Measurements from ENCODE around the gene CNIH3.

The CNIH3 gene

GRCh38 chr1:224760163-224760562 is 144.0 kb downstream of the CNIH3 start:
- no peak for DNase-seq (ENCODE audit: low read depth, low spot score)
- H3K9ac ChIP-seq (ENCODE audit: insufficient read length): no peak overlapping the region
- no peak overlapping the region for H3K4me3 ChIP-seq
- no peaks in the 10 kb centered on the region for H3K36me3 ChIP-seq (ENCODE audit: insufficient read depth, low read length)
- TF ChIP-seq EZH2 (IDR thresholded peaks at IDR 0.05) (no peak), FOXP2 (optimal IDR thresholded peaks at IDR 0.05; ENCODE audit: control extremely low read depth, extremely low read length, insufficient read depth) (no peak), POLR2AphosphoS5 (IDR thresholded peaks at IDR 0.05; ENCODE audit: borderline replicate concordance, low read depth, low read length) (no peak)
- no peaks in the 10 kb centered on the region for H3K9me3 ChIP-seq (ENCODE audit: low read depth, low read length)
- no peak overlapping the region for H3K27ac ChIP-seq

DNA sequence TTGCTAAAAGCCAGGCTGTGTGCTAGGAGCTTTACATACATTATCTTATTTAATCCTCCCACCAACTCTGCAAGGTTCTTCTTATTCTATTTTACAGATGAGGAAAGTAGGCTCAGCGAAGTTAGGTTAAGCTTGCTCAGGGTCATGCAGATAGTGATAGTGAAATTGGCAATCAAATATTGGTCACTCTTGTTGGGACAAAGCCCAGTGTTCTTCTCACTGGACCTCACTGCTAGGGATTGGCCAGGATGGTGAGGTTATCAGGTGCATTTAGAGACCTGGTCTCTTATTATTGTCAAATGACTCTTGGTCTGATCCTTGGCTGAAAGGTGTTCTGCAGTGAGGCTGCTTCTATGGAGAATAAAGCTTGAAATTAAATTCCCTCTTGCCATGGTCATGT is 145.1 kb downstream of the CNIH3 start:
- no peak for DNase-seq (ENCODE audit: low read depth, low spot score)
- no peaks in the 10 kb centered on the region for H3K36me3 ChIP-seq (ENCODE audit: insufficient read depth, low read length)
- TF ChIP-seq POLR2AphosphoS5 (IDR thresholded peaks at IDR 0.05; ENCODE audit: borderline replicate concordance, low read depth, low read length) (no peak), FOXP2 (optimal IDR thresholded peaks at IDR 0.05; ENCODE audit: control extremely low read depth, extremely low read length, insufficient read depth) (no peak), EZH2 (IDR thresholded peaks at IDR 0.05) (no peak)

DNA sequence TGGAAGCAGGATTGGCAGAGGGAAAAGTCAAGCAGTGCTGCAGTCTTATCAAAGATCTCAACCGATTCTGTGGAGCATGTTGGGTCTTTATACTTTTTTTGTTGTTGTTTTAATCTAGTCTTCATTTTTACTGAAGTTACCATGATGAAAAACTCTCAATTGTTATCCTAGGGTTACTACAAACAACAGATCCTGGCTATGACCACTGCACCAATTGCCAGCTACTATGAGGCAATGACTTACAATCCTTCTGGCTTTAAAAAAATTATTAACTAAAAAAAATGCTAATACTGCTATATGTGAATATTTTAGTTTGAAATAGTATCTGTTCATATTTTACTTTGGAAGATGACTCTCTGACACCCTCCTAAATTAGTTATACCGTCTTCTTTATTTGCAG is 145.9 kb downstream of the CNIH3 start:
- Histone ChIP-seq H3K36me3 (ENCODE audit: insufficient read depth, low read length) (no peaks in the 10 kb centered on the region), H3K9me3 (ENCODE audit: low read depth, low read length) (no peaks in the 10 kb centered on the region), H3K4me3 (no peak overlapping the region), H3K9ac (ENCODE audit: insufficient read length) (no peak overlapping the region), H3K27ac (no peak overlapping the region)
- TF ChIP-seq EZH2 (IDR thresholded peaks at IDR 0.05): no peak
- TF ChIP-seq POLR2AphosphoS5 (IDR thresholded peaks at IDR 0.05; ENCODE audit: borderline replicate concordance, low read depth, low read length): no peak
- TF ChIP-seq FOXP2 (optimal IDR thresholded peaks at IDR 0.05; ENCODE audit: control extremely low read depth, extremely low read length, insufficient read depth): no peak
- no peak for DNase-seq (ENCODE audit: low read depth, low spot score)

More for the DNA sequence above, 145.1 kb downstream of the CNIH3 start:
- H3K4me3 ChIP-seq: no peak overlapping the region
- no peak overlapping the region for H3K27ac ChIP-seq
- no peaks in the 10 kb centered on the region for H3K9me3 ChIP-seq (ENCODE audit: low read depth, low read length)
- no peak overlapping the region for H3K9ac ChIP-seq (ENCODE audit: insufficient read length)

- H3K9ac ChIP-seq (ENCODE audit: insufficient read length): no peak overlapping the region
- no peak for TF ChIP-seq FOXP2 (optimal IDR thresholded peaks at IDR 0.05; ENCODE audit: control extremely low read depth, extremely low read length, insufficient read depth)
- TF ChIP-seq EZH2 (IDR thresholded peaks at IDR 0.05): no peak
- TF ChIP-seq POLR2AphosphoS5 (IDR thresholded peaks at IDR 0.05; ENCODE audit: borderline replicate concordance, low read depth, low read length): no peak
- H3K4me3 ChIP-seq: no peak overlapping the region
- H3K9me3 ChIP-seq (ENCODE audit: low read depth, low read length): no peaks in the 10 kb centered on the region
- no peak overlapping the region for H3K27ac ChIP-seq
- no peaks in the 10 kb centered on the region for H3K36me3 ChIP-seq (ENCODE audit: insufficient read depth, low read length)
- DNase-seq (ENCODE audit: low read depth, low spot score): no peak
These were observed 146.6 kb downstream of the CNIH3 start for GRCh38 chr1:224762701-224763100.

DNA sequence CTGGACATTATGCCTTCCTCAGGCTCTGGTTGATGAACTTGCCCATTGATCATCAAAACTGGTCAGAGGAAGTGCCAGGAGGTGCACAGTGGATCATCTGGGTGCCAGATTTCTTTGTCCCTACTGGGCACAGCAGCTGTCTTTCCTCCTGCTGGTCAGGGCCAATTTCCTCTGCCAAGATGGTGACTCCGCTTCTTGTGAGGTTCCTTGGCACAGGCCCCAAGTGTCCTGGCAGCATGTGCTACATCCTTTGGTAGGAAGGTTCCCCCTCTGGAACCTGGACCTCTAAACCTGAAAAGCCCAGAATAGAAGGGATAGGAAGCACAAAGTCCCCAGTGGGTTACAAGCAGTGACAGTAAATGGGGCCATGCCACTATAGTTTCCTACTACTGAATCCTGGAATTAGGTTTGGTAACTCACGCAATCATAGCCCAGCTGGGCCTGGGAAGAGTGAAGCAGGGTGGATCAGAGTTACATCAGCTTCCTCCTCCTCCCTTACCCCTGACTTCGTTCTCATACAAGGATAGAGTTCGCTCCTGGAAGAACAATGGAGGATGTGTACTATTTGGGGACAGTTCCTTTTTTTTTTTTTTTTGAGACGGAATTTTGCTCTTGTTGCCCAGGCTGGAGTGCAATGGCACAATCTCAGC is 147.1 kb downstream of the CNIH3 start:
- H3K4me3 ChIP-seq: no peak overlapping the region
- DNase-seq (ENCODE audit: low read depth, low spot score): no peak
- no peak overlapping the region for H3K27ac ChIP-seq
- no peaks in the 10 kb centered on the region for H3K36me3 ChIP-seq (ENCODE audit: insufficient read depth, low read length)
- no peaks in the 10 kb centered on the region for H3K9me3 ChIP-seq (ENCODE audit: low read depth, low read length)
- no peak overlapping the region for H3K9ac ChIP-seq (ENCODE audit: insufficient read length)
- no peak for TF ChIP-seq FOXP2 (optimal IDR thresholded peaks at IDR 0.05; ENCODE audit: control extremely low read depth, extremely low read length, insufficient read depth)
- TF ChIP-seq POLR2AphosphoS5 (IDR thresholded peaks at IDR 0.05; ENCODE audit: borderline replicate concordance, low read depth, low read length): no peak
- no peak for TF ChIP-seq EZH2 (IDR thresholded peaks at IDR 0.05)

DNA sequence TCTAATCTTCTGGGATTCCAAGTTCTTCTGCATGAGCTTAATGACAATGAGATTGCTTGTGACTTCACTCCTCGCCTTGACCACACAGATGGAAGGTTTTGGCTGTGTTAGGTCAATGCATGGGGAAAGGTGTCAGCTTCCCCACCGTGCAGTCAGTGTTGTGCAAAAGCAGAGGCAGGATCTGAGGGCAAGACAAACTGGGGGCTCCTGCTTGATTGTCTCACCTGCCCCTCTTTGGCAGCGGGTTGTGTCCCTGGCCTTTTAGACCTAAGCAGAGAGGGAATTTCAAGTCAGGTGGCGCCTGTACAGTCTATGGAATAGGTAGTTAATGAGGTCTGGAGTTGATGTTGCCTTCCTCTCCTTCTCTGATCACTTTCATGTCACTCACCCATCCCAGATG is 150.1 kb downstream of the CNIH3 start:
- Histone ChIP-seq H3K36me3 (ENCODE audit: insufficient read depth, low read length) (no peaks in the 10 kb centered on the region), H3K9ac (ENCODE audit: insufficient read length) (no peak overlapping the region), H3K9me3 (ENCODE audit: low read depth, low read length) (no peaks in the 10 kb centered on the region), H3K4me3 (no peak overlapping the region), H3K27ac (no peak overlapping the region)
- DNase-seq (ENCODE audit: low read depth, low spot score): no peak
- TF ChIP-seq POLR2AphosphoS5 (IDR thresholded peaks at IDR 0.05; ENCODE audit: borderline replicate concordance, low read depth, low read length): no peak
- no peak for TF ChIP-seq FOXP2 (optimal IDR thresholded peaks at IDR 0.05; ENCODE audit: control extremely low read depth, extremely low read length, insufficient read depth)
- no peak for TF ChIP-seq EZH2 (IDR thresholded peaks at IDR 0.05)

GRCh38 chr1:224767031-224767430 is 150.9 kb downstream of the CNIH3 start:
- Histone ChIP-seq H3K27ac (no peak overlapping the region), H3K4me3 (no peak overlapping the region), H3K36me3 (ENCODE audit: insufficient read depth, low read length) (no peaks in the 10 kb centered on the region), H3K9ac (ENCODE audit: insufficient read length) (no peak overlapping the region), H3K9me3 (ENCODE audit: low read depth, low read length) (no peaks in the 10 kb centered on the region)
- no peak for TF ChIP-seq EZH2 (IDR thresholded peaks at IDR 0.05)
- TF ChIP-seq POLR2AphosphoS5 (IDR thresholded peaks at IDR 0.05; ENCODE audit: borderline replicate concordance, low read depth, low read length): no peak
- TF ChIP-seq FOXP2 (optimal IDR thresholded peaks at IDR 0.05; ENCODE audit: control extremely low read depth, extremely low read length, insufficient read depth): no peak
- no peak for DNase-seq (ENCODE audit: low read depth, low spot score)

DNA sequence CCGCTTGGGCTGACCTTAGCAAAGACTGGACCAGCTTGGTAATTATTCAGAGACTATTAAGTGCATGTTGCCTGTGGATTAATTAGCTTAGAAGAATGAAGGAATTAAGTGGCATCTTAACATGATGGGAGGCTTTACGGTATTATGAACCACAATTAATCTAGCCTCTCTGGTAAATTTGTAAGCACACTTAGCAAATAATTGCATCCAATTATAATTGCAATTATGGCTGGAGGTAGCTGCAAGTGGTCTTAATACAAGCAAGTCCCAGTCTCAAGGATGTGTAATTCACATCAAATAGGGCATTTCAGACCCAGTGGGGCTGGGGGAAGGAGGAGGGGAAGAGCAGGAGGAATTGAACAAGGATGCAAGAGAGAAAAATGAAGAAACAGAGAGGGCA is 151.6 kb downstream of the CNIH3 start:
- TF ChIP-seq EZH2 (IDR thresholded peaks at IDR 0.05): no peak
- TF ChIP-seq POLR2AphosphoS5 (IDR thresholded peaks at IDR 0.05; ENCODE audit: borderline replicate concordance, low read depth, low read length): no peak
- no peak for TF ChIP-seq FOXP2 (optimal IDR thresholded peaks at IDR 0.05; ENCODE audit: control extremely low read depth, extremely low read length, insufficient read depth)

DNA sequence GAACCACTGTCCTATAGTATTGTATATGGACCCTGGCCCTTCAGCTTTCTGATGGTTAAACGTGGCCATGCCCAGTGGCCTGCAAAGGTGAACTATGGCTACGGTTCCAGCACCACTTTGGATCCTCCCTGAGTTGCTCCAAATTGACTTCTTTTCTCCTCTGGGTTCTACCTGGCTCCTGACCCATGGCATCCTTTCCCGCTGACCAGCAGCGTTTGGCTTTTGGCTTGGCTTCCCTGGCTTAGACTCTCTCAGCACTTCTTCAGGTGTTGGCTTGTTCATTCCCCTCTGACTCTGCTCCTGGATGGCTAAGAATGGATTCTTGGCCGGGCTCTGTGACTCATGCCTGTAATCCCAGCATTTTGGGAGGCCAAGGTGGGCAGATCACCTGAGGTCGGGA is 152.9 kb downstream of the CNIH3 start:
- no peak for DNase-seq (ENCODE audit: low read depth, low spot score)
- Histone ChIP-seq H3K27ac (no peak overlapping the region), H3K9ac (ENCODE audit: insufficient read length) (no peak overlapping the region), H3K4me3 (no peak overlapping the region), H3K9me3 (ENCODE audit: low read depth, low read length) (no peaks in the 10 kb centered on the region), H3K36me3 (ENCODE audit: insufficient read depth, low read length) (no peaks in the 10 kb centered on the region)
- TF ChIP-seq FOXP2 (optimal IDR thresholded peaks at IDR 0.05; ENCODE audit: control extremely low read depth, extremely low read length, insufficient read depth) (no peak), EZH2 (IDR thresholded peaks at IDR 0.05) (no peak), POLR2AphosphoS5 (IDR thresholded peaks at IDR 0.05; ENCODE audit: borderline replicate concordance, low read depth, low read length) (no peak)

More for the DNA sequence above, 151.6 kb downstream of the CNIH3 start:
- H3K9me3 ChIP-seq (ENCODE audit: low read depth, low read length): no peaks in the 10 kb centered on the region
- H3K27ac ChIP-seq: no peak overlapping the region
- H3K4me3 ChIP-seq: no peak overlapping the region
- no peak for DNase-seq (ENCODE audit: low read depth, low spot score)
- no peak overlapping the region for H3K9ac ChIP-seq (ENCODE audit: insufficient read length)
- H3K36me3 ChIP-seq (ENCODE audit: insufficient read depth, low read length): no peaks in the 10 kb centered on the region

Data from SK-N-MC (cell line).